ENCODE data around the gene GAK. TPM values are rescaled to one million over a fixed set of nuclear protein-coding genes. Genes with fewer than 3 reads are reported as not detected.

GAK gene
- total and polyA plus RNA-seq, 2 of the 4 experiments (the other 2 are of a cell fraction) = 45.1 to 133 TPM

DNA sequence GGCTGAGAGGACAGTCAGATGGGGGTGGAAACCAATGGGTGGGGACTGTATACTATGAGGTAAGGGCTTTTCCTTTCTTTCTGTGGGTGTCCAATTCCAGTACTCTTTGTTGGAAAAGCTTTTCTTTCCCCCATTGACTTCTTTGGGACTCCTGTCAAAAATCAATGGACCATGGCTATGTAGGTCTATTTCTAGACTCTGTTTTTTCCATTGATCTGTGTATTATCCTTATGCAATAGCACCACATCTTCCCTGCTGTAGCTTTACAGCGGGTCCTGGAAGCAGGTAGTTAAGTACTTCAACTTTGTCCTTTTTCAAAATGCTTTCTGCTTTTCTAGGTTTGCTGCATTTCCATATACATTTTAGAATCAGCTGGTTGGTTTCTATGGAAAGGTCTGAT is 94.3 kb downstream of the GAK start:
- POLR2A ChIA-PET (ENCODE audit: unreplicated experiment) = no interaction called here
- H4K20me1 ChIP-seq (ENCODE audit: insufficient read depth, low read length) = no peaks in the 10 kb centered on the region
- WGBS, 2 experiments (ENCODE audit: extremely low coverage in 2 of 2, insufficient read length in 1 of 2) = no CpG with 5 or more reads among the region's 1 CpG
- no peaks in the 10 kb centered on the region for H3K9me1 ChIP-seq (ENCODE audit: insufficient read depth, low read length)
- no peak for DNase-seq
- CTCF ChIA-PET = no interaction called here
- no peaks in the 10 kb centered on the region for H3K4me1 ChIP-seq (ENCODE audit: control insufficient read depth, insufficient read depth, low read length)
- no peak overlapping the region for H2BK120ac ChIP-seq (ENCODE audit: low read depth, low read length)
- H3K18ac ChIP-seq (ENCODE audit: low read depth, low read length) = no peak overlapping the region
- no peak overlapping the region for H3K56ac ChIP-seq (ENCODE audit: extremely low read depth, insufficient read depth, low read length)
- no peak overlapping the region for H4K8ac ChIP-seq (ENCODE audit: low read depth in 2 of 2, low read length in 2 of 2)
- no peak overlapping the region for H3K23ac ChIP-seq (ENCODE audit: low read depth, low read length)
- intact Hi-C loops (cut with micrococcal nuclease) = no loop called here
- H2AFZ ChIP-seq (replicated peaks; ENCODE audit: low read length, poor library complexity) = no peak overlapping the region
- H3K4ac ChIP-seq (ENCODE audit: low read depth, low read length) = no peak overlapping the region
- no TSS peak for BruUV-seq (replicated peaks)
- dilution Hi-C loops (cut with HindIII; ENCODE audit: low sequenced_read_pairs, unreplicated experiment) = no loop called here
- H3K4me2 ChIP-seq (ENCODE audit: low read depth, low read length) = no peak overlapping the region
- ATAC-seq (ENCODE audit: low read depth) = no peak
- H2AK9ac ChIP-seq (replicated peaks; ENCODE audit: low read depth, low read length, poor library complexity) = no peak overlapping the region
- H2BK5ac ChIP-seq (ENCODE audit: low read depth, low read length, poor library complexity, severe bottlenecking) = no peak overlapping the region
- H3K9ac ChIP-seq (ENCODE audit: low read depth, low read length) = no peak overlapping the region
- no peak overlapping the region for H2BK15ac ChIP-seq (ENCODE audit: low read depth, low read length)
- peaks cover 8% of the 10 kb centered on the region for H3K9me3 ChIP-seq (ENCODE audit: control insufficient read depth, insufficient read depth, low read length)
- no peak overlapping the region for H2AK5ac ChIP-seq (ENCODE audit: low read depth, low read length)
- no peak overlapping the region for H4K91ac ChIP-seq (ENCODE audit: insufficient read depth, low read depth, low read length)
- no peak overlapping the region for H3K4me3 ChIP-seq (ENCODE audit: insufficient read depth, low read depth, low read length)
- no peak overlapping the region for H2BK20ac ChIP-seq (ENCODE audit: low read depth, low read length)
- no peak overlapping the region for H4K5ac ChIP-seq (ENCODE audit: low read depth, low read length)
- H3K27ac ChIP-seq (ENCODE audit: insufficient read depth, low read length) = no peak overlapping the region
- peaks cover 4% of the 10 kb centered on the region for H3K27me3 ChIP-seq (ENCODE audit: control insufficient read depth, insufficient read depth, low read length)
- no peaks in the 10 kb centered on the region for H3K36me3 ChIP-seq (ENCODE audit: control insufficient read depth, insufficient read depth, low read length)
- no peaks in the 10 kb centered on the region for H3K79me1 ChIP-seq (ENCODE audit: low read depth in 1 of 2, low read length in 2 of 2)
- H3K14ac ChIP-seq (replicated peaks; ENCODE audit: low read depth, low read length) = no peak overlapping the region
- in situ Hi-C loops (cut with MboI; ENCODE audit: low sequenced_read_pairs) = no loop called here
- TF ChIP-seq, protein P1, sequence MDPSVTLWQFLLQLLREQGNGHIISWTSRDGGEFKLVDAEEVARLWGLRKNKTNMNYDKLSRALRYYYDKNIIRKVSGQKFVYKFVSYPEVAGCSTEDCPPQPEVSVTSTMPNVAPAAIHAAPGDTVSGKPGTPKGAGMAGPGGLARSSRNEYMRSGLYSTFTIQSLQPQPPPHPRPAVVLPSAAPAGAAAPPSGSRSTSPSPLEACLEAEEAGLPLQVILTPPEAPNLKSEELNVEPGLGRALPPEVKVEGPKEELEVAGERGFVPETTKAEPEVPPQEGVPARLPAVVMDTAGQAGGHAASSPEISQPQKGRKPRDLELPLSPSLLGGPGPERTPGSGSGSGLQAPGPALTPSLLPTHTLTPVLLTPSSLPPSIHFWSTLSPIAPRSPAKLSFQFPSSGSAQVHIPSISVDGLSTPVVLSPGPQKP (IDR thresholded peaks at IDR 0.05; ENCODE audit: borderline replicate concordance, low read depth, low read length) = no peak
- TF ChIP-seq BHLHE40 (IDR thresholded peaks at IDR 0.05; ENCODE audit: low read depth, low read length) = no peak
- no peak for TF ChIP-seq MXI1 (IDR thresholded peaks at IDR 0.05; ENCODE audit: borderline replicate concordance, low read depth, low read length)

All from IMR-90 (cell line).